ENCODE results near the gene HDAC10. TPM values are rescaled to one million over a fixed set of nuclear protein-coding genes. Genes with fewer than 3 reads are reported as not detected.

The HDAC10 gene
- total RNA-seq, 2 experiments from 2014 or later = 99.1 to 111 TPM

GRCh38 chr22:50216055-50216683 lies 34.9 kb downstream of the HDAC10 start:
- Mint-ChIP-seq H3K4me3 (no peak overlapping the region), H3K9me3 (no peaks in the 10 kb centered on the region), H3K36me3 (peaks cover 15% of the 10 kb centered on the region), H3K27ac (no peak overlapping the region), H3K4me1 (peaks cover 2% of the 10 kb centered on the region), H3K27me3 (no peaks in the 10 kb centered on the region)
- ATAC-seq (ENCODE audit: low read depth) = no peak
- POLR2A ChIA-PET = interaction anchor here (0.7 kb wide), 1 partner anchor 292 kb away, joined by 3 read pairs; the partner anchor contains the start of genes LMF2 and NCAPH2
- DNase-seq = no peak

GRCh38 chr22:50215297-50216054 lies 35.6 kb downstream of the HDAC10 start:
- Mint-ChIP-seq H3K9me3 (no peaks in the 10 kb centered on the region), H3K36me3 (peaks cover 17% of the 10 kb centered on the region), H3K4me3 (no peak overlapping the region), H3K27me3 (no peaks in the 10 kb centered on the region), H3K4me1 (peaks cover 4% of the 10 kb centered on the region), H3K27ac (no peak overlapping the region)
- DNase-seq = no peak
- POLR2A ChIA-PET = interaction anchor here (0.7 kb wide), 1 partner anchor 292 kb away, joined by 3 read pairs; the partner anchor contains the start of genes LMF2 and NCAPH2
- no peak for ATAC-seq (ENCODE audit: low read depth)

- DNase-seq = no peak
- ATAC-seq (ENCODE audit: low read depth) = no peak
- peak overlapping the region; percentile 51 for H3K27ac Mint-ChIP-seq
- H3K27me3 Mint-ChIP-seq = no peaks in the 10 kb centered on the region
- POLR2A ChIA-PET = no interaction called here
- H3K9me3 Mint-ChIP-seq = no peaks in the 10 kb centered on the region
- no peak overlapping the region for H3K4me3 Mint-ChIP-seq
- peaks cover 15% of the 10 kb centered on the region for H3K36me3 Mint-ChIP-seq
- peaks cover 7% of the 10 kb centered on the region for H3K4me1 Mint-ChIP-seq
Measured at GRCh38 chr22:50213263-50213662, 37.8 kb downstream of the HDAC10 start.

- DNase-seq = no peak
- ATAC-seq (ENCODE audit: low read depth) = no peak
- H3K4me3 Mint-ChIP-seq = no peak overlapping the region
- no peaks in the 10 kb centered on the region for H3K9me3 Mint-ChIP-seq
- H3K4me1 Mint-ChIP-seq = peaks cover 7% of the 10 kb centered on the region
- H3K27me3 Mint-ChIP-seq = no peaks in the 10 kb centered on the region
- H3K27ac Mint-ChIP-seq = no peak overlapping the region
- POLR2A ChIA-PET = interaction anchor here (0.6 to 1.6 kb wide), 5 partner anchors 10 to 409 kb away, joined by 3 to 4 read pairs (median 4); no protein-coding TSS in a partner anchor
- peaks cover 15% of the 10 kb centered on the region for H3K36me3 Mint-ChIP-seq
Measured at GRCh38 chr22:50211147-50211546, 39.9 kb downstream of the HDAC10 start.

GRCh38 chr22:50210378-50211139 lies 40.5 kb downstream of the HDAC10 start:
- ATAC-seq (ENCODE audit: low read depth) (no peak), DNase-seq (no peak)
- Mint-ChIP-seq H3K4me1 (peaks cover 7% of the 10 kb centered on the region), H3K4me3 (no peak overlapping the region), H3K27me3 (no peaks in the 10 kb centered on the region), H3K27ac (no peak overlapping the region), H3K9me3 (no peaks in the 10 kb centered on the region), H3K36me3 (peaks cover 15% of the 10 kb centered on the region)
- POLR2A ChIA-PET = interaction anchor here (0.8 to 1.6 kb wide), 3 partner anchors 20 to 63 kb away, joined by 3 to 4 read pairs (median 3); no protein-coding TSS in a partner anchor

GRCh38 chr22:50209893-50210292 lies 41.2 kb downstream of the HDAC10 start:
- Mint-ChIP-seq H3K9me3 (no peaks in the 10 kb centered on the region), H3K4me3 (no peak overlapping the region), H3K36me3 (peaks cover 14% of the 10 kb centered on the region), H3K27me3 (no peaks in the 10 kb centered on the region), H3K4me1 (peaks cover 8% of the 10 kb centered on the region), H3K27ac (peak overlapping the region; percentile 35)
- POLR2A ChIA-PET = no interaction called here
- ATAC-seq (ENCODE audit: low read depth) (peak; percentile 76), DNase-seq (peak; percentile 76)

- no peak overlapping the region for H3K4me3 Mint-ChIP-seq
- no peak for DNase-seq
- POLR2A ChIA-PET = interaction anchor here (1.0 to 1.4 kb wide), 2 partner anchors 60 to 316 kb away, joined by 3 read pairs; partner anchors contain the start of gene SCO2
- H3K27ac Mint-ChIP-seq = no peak overlapping the region
- peak; percentile 11 for ATAC-seq (ENCODE audit: low read depth)
- peaks cover 9% of the 10 kb centered on the region for H3K4me1 Mint-ChIP-seq
- no peaks in the 10 kb centered on the region for H3K27me3 Mint-ChIP-seq
- H3K9me3 Mint-ChIP-seq = no peaks in the 10 kb centered on the region
- H3K36me3 Mint-ChIP-seq = peaks cover 12% of the 10 kb centered on the region
Measured at GRCh38 chr22:50208939-50209892, 41.8 kb downstream of the HDAC10 start.

- DNase-seq (no peak), ATAC-seq (ENCODE audit: low read depth) (no peak)
- Mint-ChIP-seq H3K4me1 (peaks cover 12% of the 10 kb centered on the region), H3K27ac (no peak overlapping the region), H3K27me3 (no peaks in the 10 kb centered on the region), H3K4me3 (no peak overlapping the region), H3K36me3 (peaks cover 18% of the 10 kb centered on the region), H3K9me3 (no peaks in the 10 kb centered on the region)
- POLR2A ChIA-PET = interaction anchor here (1.0 to 1.4 kb wide), 2 partner anchors 59 to 317 kb away, joined by 3 read pairs; partner anchors contain the start of gene SCO2
Measured at GRCh38 chr22:50208430-50208938, 42.6 kb downstream of the HDAC10 start.

GRCh38 chr22:50207383-50208140 lies 43.5 kb downstream of the HDAC10 start:
- H3K27me3 Mint-ChIP-seq = no peaks in the 10 kb centered on the region
- peaks cover 14% of the 10 kb centered on the region for H3K4me1 Mint-ChIP-seq
- POLR2A ChIA-PET = interaction anchor here (1.0 to 1.8 kb wide), 3 partner anchors 15 to 318 kb away, joined by 3 to 5 read pairs (median 3); partner anchors contain the start of gene SCO2
- H3K27ac Mint-ChIP-seq = no peak overlapping the region
- no peak for ATAC-seq (ENCODE audit: low read depth)
- no peak overlapping the region for H3K4me3 Mint-ChIP-seq
- no peak for DNase-seq
- H3K36me3 Mint-ChIP-seq = peaks cover 15% of the 10 kb centered on the region
- no peaks in the 10 kb centered on the region for H3K9me3 Mint-ChIP-seq

- Mint-ChIP-seq H3K4me3 (no peak overlapping the region), H3K27ac (no peak overlapping the region), H3K4me1 (peaks cover 18% of the 10 kb centered on the region), H3K27me3 (no peaks in the 10 kb centered on the region), H3K36me3 (peaks cover 15% of the 10 kb centered on the region), H3K9me3 (no peaks in the 10 kb centered on the region)
- POLR2A ChIA-PET = interaction anchor here (1.1 to 1.8 kb wide), 2 partner anchors 14 to 17 kb away, joined by 3 to 5 read pairs; no protein-coding TSS in a partner anchor
- ATAC-seq (ENCODE audit: low read depth) = no peak
- DNase-seq = no peak
Measured at GRCh38 chr22:50206599-50206998, 44.5 kb downstream of the HDAC10 start.

- POLR2A ChIA-PET = interaction anchor here (1.0 to 1.8 kb wide), 2 partner anchors 16 to 18 kb away, joined by 3 to 5 read pairs; no protein-coding TSS in a partner anchor
- Mint-ChIP-seq H3K36me3 (peaks cover 15% of the 10 kb centered on the region), H3K27ac (no peak overlapping the region), H3K9me3 (no peaks in the 10 kb centered on the region), H3K27me3 (no peaks in the 10 kb centered on the region), H3K4me3 (no peak overlapping the region), H3K4me1 (peaks cover 16% of the 10 kb centered on the region)
- DNase-seq (no peak), ATAC-seq (ENCODE audit: low read depth) (no peak)
Measured at GRCh38 chr22:50205781-50206569, 45.1 kb downstream of the HDAC10 start.

Data from activated naive CD8-positive, alpha-beta T cell treated with anti-CD3 and anti-CD28 coated beads, Interleukin-2, amount 10 ng/mL, durations not matched to agents 7 days and 5 days (primary cell).